T-cell (primary cell): Measurements from ENCODE around the gene ASPG. TPM values are rescaled to one million over a fixed set of nuclear protein-coding genes. Genes with fewer than 3 reads are reported as not detected.

Source experiments
- ATAC-seq, 4 experiments: fragments of 200-7000 bp in 3 of 4; fragments of 150-1000 bp in 1 of 4; cut with Tn5 transposase; replicated peaks in 1 of 4; 1 replicate in 3 of 4; 2 replicates in 1 of 4; pipeline ENCODE4 v1.10.0; 2021; ENCODE audit warnings: moderate library complexity in 3 of 4, mild to moderate bottlenecking in 2 of 4, moderate number of reproducible peaks in 1 of 4
- CTCF ChIA-PET, 2 donors: fragments of 300-600 bp; sonication (Branson Sonifier 250); formaldehyde crosslinking; loops; one replicate each; lab custom pipeline; 2022; ENCODE audit warnings: antibody characterized with exemption in 2 of 2; lab: Charles Lee
- POLR2A ChIA-PET, 2 donors: fragments of 300-600 bp; sonication (Branson Sonifier 250); formaldehyde crosslinking; loops; one replicate each; lab custom pipeline; 2022; ENCODE audit warnings: antibody characterized with exemption in 2 of 2; lab: Charles Lee
- DNase-seq, 35 experiments: peaks; one replicate each; pipeline versions ENCODE4 v3.0.0 to v3.0.0-alpha.2; 2013 to 2023
- H3K27ac ChIP-seq: one replicate; pipeline ENCODE4 v1.5.1; 2013; ENCODE audit warnings: low read length
- H3K27me3 ChIP-seq, 2 experiments: replicated peaks in 1 of 2; 1 replicate in 1 of 2; 2 replicates in 1 of 2; pipeline versions ENCODE4 v1.6.1 to v1.7.0; 2013; ENCODE audit warnings: low read length in 1 of 2, mixed read lengths in 1 of 2; ENCODE audit not compliant: control insufficient read depth in 2 of 2, insufficient read depth in 2 of 2; ENCODE audit errors: extremely low read depth in 1 of 2
- H3K36me3 ChIP-seq, 2 donors: 1 replicate in 1 of 2; 2 replicates in 1 of 2; pipeline versions ENCODE4 v1.6.1 to v1.7.0; 2013; ENCODE audit warnings: low read length in 1 of 2; ENCODE audit not compliant: control insufficient read depth in 2 of 2, insufficient read depth in 1 of 2; ENCODE audit errors: extremely low read depth in 1 of 2
- H3K4me1 ChIP-seq, 2 experiments: 1 replicate in 1 of 2; 2 replicates in 1 of 2; pipeline versions ENCODE4 v1.6.1 to v1.7.0; 2013; ENCODE audit warnings: low read length in 2 of 2, mixed read lengths in 1 of 2; ENCODE audit not compliant: insufficient read depth in 2 of 2, control insufficient read depth in 1 of 2; ENCODE audit errors: extremely low read depth in 1 of 2
- H3K4me3 ChIP-seq, 2 donors: 1 replicate in 1 of 2; 2 replicates in 1 of 2; pipeline versions ENCODE4 v1.5.1 to v1.7.0; 2013; ENCODE audit warnings: mild to moderate bottlenecking in 2 of 2, low read length in 1 of 2, moderate library complexity in 1 of 2; ENCODE audit not compliant: control insufficient read depth in 1 of 2; ENCODE audit errors: extremely low read depth in 1 of 2
- H3K9me3 ChIP-seq: 2 replicates; pipeline ENCODE4 v1.7.0; 2013
- H3K27ac Mint-ChIP-seq, 2 donors: one replicate each; pipeline ENCODE4 v1.8.0; 2020 to 2021; ENCODE audit warnings: mild to moderate bottlenecking in 2 of 2, mixed read lengths in 2 of 2
- H3K27me3 Mint-ChIP-seq, 2 donors: one replicate each; pipeline ENCODE4 v1.8.0; 2021 to 2022; ENCODE audit warnings: mixed read lengths in 2 of 2
- H3K36me3 Mint-ChIP-seq: one replicate; pipeline ENCODE4 v1.8.0; 2021; ENCODE audit warnings: mixed read lengths
- H3K4me1 Mint-ChIP-seq, 3 donors: one replicate each; pipeline ENCODE4 v1.8.0; 2020 to 2022; ENCODE audit warnings: mixed read lengths in 3 of 3, mild to moderate bottlenecking in 1 of 3
- H3K4me3 Mint-ChIP-seq, 3 donors: one replicate each; pipeline ENCODE4 v1.8.0; 2020 to 2022; ENCODE audit warnings: mild to moderate bottlenecking in 3 of 3, mixed read lengths in 3 of 3, moderate library complexity in 3 of 3
- H3K9me3 Mint-ChIP-seq, 3 donors: one replicate each; pipeline ENCODE4 v1.8.0; 2020 to 2022; ENCODE audit warnings: mixed read lengths in 3 of 3
- WGBS: methylation state at CpG from one replicate; pipeline ENCODE4 v1.1.5; 2013; ENCODE audit warnings: missing lambda C conversion rate; ENCODE audit not compliant: insufficient coverage; 5-methylcytosine and 5-hydroxymethylcytosine counted together
- total RNA-seq, 35 experiments: library from RNA in 6 of 35; stranded (reverse) in 6 of 35; fragments of 120-200 nt in 1 of 35; gene quantifications; one replicate each; pipeline versions ENCODE4 v1.2.1 to v1.2.4 and lab custom pipeline; 2013 to 2026

The ASPG gene
- total RNA-seq, 5 donors from 2014 or later (not counting 1 experiment from before 2014, with no cell fraction given): 0.26 to 0.57 (median 0.38) TPM; not detected in 2

- no peaks in the 10 kb centered on the region for H3K9me3 Mint-ChIP-seq
- peaks cover 0 to 6% of the 10 kb centered on the region in 2 donors for H3K27me3 Mint-ChIP-seq
- H3K4me1 Mint-ChIP-seq: peaks cover 3 to 7% (median 5%) of the 10 kb centered on the region in 3 donors
- Histone ChIP-seq H3K4me3 (no peak overlapping the region), H3K4me1 (peaks cover 0 to 7% of the 10 kb centered on the region in 2 experiments), H3K27ac (no peak overlapping the region), H3K27me3 (peaks cover 0 to 19% of the 10 kb centered on the region in 2 experiments), H3K9me3 (no peaks in the 10 kb centered on the region), H3K36me3 (no peaks in the 10 kb centered on the region)
- ChIA-PET POLR2A (no interaction called here), CTCF (no interaction called here)
- 82% methylated on average over 25 of the region's 31 CpGs for WGBS
- H3K4me3 Mint-ChIP-seq: no peak overlapping the region
- DNase-seq (no peak), ATAC-seq (no peak)
- H3K36me3 Mint-ChIP-seq: no peaks in the 10 kb centered on the region
- no peak overlapping the region for H3K27ac Mint-ChIP-seq
Observed at GRCh38 chr14:104095426-104096310, 10.2 kb downstream of the ASPG start.

DNA sequence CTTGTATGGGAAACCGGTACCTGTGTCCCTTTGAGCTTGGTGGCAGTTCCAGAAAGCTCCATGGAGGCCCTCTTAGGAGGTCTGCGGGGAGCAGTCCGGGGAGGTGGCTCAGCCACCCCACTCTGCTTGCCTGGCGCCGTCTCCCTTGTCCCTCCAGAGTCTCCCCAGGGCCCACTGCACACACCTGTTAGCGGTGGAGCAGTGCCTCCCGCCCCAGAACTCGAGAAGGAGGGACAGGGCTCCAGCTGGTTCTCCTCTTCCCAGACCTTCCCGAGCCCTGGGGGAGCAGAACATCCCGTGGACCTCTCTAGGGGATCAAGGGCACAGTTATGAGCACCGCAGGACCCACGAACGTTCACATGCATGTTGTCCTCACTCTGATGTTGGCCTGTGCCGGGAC is 10.8 kb downstream of the ASPG start:
- ChIA-PET POLR2A (no interaction called here), CTCF (no interaction called here)
- Histone ChIP-seq H3K27ac (no peak overlapping the region), H3K9me3 (no peaks in the 10 kb centered on the region), H3K27me3 (peaks cover 0 to 19% of the 10 kb centered on the region in 2 experiments), H3K4me1 (peaks cover 0 to 7% of the 10 kb centered on the region in 2 experiments), H3K4me3 (no peak overlapping the region), H3K36me3 (no peaks in the 10 kb centered on the region)
- H3K4me3 Mint-ChIP-seq: no peak overlapping the region
- no peak overlapping the region for H3K27ac Mint-ChIP-seq
- no peak for ATAC-seq
- WGBS: 79% methylated on average over 14 of the region's 14 CpGs
- DNase-seq: no peak
- H3K9me3 Mint-ChIP-seq: no peaks in the 10 kb centered on the region
- peaks cover 3 to 7% (median 5%) of the 10 kb centered on the region in 3 donors for H3K4me1 Mint-ChIP-seq
- peaks cover 0 to 6% of the 10 kb centered on the region in 2 donors for H3K27me3 Mint-ChIP-seq
- no peaks in the 10 kb centered on the region for H3K36me3 Mint-ChIP-seq

- DNase-seq: no peak
Observed at GRCh38 chr14:104096751-104097700, 11.5 kb downstream of the ASPG start.

GRCh38 chr14:104098272-104099095 is 13.0 kb downstream of the ASPG start:
- peaks cover 3 to 7% (median 5%) of the 10 kb centered on the region in 3 donors for H3K4me1 Mint-ChIP-seq
- H3K27me3 Mint-ChIP-seq: peaks cover 0 to 6% of the 10 kb centered on the region in 2 donors
- H3K9me3 Mint-ChIP-seq: no peaks in the 10 kb centered on the region
- POLR2A ChIA-PET: no interaction called here
- DNase-seq (no peak), ATAC-seq (no peak)
- no peaks in the 10 kb centered on the region for H3K36me3 Mint-ChIP-seq
- no peak overlapping the region for H3K27ac Mint-ChIP-seq
- Histone ChIP-seq H3K27me3 (peaks cover 0 to 21% of the 10 kb centered on the region in 2 experiments), H3K27ac (no peak overlapping the region), H3K9me3 (no peaks in the 10 kb centered on the region), H3K36me3 (no peaks in the 10 kb centered on the region), H3K4me1 (peaks cover 0 to 7% of the 10 kb centered on the region in 2 experiments), H3K4me3 (no peak overlapping the region)
- CTCF ChIA-PET: no interaction called here
- WGBS: 79% methylated on average over 23 of the region's 25 CpGs
- H3K4me3 Mint-ChIP-seq: no peak overlapping the region

More at GRCh38 chr14:104096751-104097700, 11.5 kb downstream of the ASPG start:
- no peak overlapping the region for H3K4me3 Mint-ChIP-seq
- no peaks in the 10 kb centered on the region for H3K9me3 Mint-ChIP-seq
- H3K4me1 Mint-ChIP-seq: peaks cover 3 to 7% (median 5%) of the 10 kb centered on the region in 3 donors
- no peak overlapping the region for H3K27ac ChIP-seq
- H3K27me3 Mint-ChIP-seq: peaks cover 0 to 6% of the 10 kb centered on the region in 2 donors
- H3K27ac Mint-ChIP-seq: no peak overlapping the region
- H3K27me3 ChIP-seq: peaks cover 0 to 21% of the 10 kb centered on the region in 2 experiments
- no peaks in the 10 kb centered on the region for H3K9me3 ChIP-seq
- H3K4me3 ChIP-seq: no peak overlapping the region
- peaks cover 0 to 7% of the 10 kb centered on the region in 2 experiments for H3K4me1 ChIP-seq
- no peaks in the 10 kb centered on the region for H3K36me3 Mint-ChIP-seq
- 76% methylated on average over 19 of the region's 25 CpGs for WGBS
- ChIA-PET POLR2A (no interaction called here), CTCF (interaction anchor here in 1 of 2 donors (0.6 kb wide), 2 partner anchors 78 to 252 kb away, joined by 3 to 4 read pairs; no protein-coding TSS in a partner anchor)
- ATAC-seq: no peak
- H3K36me3 ChIP-seq: no peaks in the 10 kb centered on the region

DNA sequence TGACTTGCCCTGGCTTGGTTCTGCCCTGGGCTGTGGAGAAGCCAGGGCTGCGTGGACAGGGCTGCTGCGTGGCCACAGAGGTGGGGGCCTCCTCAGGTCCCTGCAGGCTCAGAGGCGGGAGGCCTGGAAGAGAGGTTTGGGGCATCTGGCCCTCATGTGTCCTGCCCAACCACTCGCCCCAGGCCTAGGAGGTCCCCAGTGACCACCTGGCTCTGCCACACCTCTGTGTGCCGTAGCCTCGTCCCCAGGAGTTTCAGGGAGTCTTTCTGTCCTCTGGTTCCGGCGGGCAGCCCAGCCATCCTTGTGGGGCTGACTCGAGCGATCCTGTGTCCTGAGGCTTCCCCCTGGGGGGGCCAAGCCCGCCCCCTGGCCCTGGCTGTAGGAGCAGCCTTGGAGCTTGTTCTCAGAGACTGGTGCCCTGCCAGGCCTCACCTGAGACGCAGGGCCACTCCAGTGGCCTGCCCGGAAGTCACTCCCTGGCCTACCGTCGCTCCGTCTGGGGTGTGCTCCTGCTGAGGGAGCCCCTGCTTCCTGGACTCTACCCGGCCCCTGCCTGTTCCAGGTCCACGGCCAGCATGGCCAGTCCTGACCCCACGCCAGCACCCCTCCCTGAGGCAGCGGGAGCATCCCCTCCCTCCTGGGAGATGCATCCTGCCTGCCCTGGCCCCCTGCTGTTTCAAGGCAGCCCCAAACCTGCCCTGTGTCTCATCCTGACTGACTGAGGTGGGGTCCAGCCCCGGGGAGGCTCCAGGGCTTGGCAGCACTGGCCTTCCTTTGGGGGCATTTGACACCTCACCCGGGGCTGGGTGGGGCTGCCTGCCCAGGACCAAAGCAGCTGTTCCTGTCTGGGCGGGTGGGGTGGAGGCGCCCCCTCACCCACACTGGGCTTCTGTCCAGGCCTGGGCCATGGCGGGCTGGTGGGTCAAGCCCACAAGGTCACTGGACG is 13.9 kb downstream of the ASPG start:
- no peaks in the 10 kb centered on the region for H3K36me3 ChIP-seq
- Mint-ChIP-seq H3K9me3 (no peaks in the 10 kb centered on the region), H3K4me3 (no peak overlapping the region), H3K36me3 (no peaks in the 10 kb centered on the region), H3K27ac (no peak overlapping the region), H3K27me3 (peaks cover 0 to 5% of the 10 kb centered on the region in 2 donors), H3K4me1 (peaks cover 2 to 4% (median 3%) of the 10 kb centered on the region in 3 donors)
- no peaks in the 10 kb centered on the region for H3K9me3 ChIP-seq
- ATAC-seq (no peak), DNase-seq (no peak)
- 75% methylated on average over 23 of the region's 26 CpGs for WGBS
- POLR2A ChIA-PET: no interaction called here
- no peak overlapping the region for H3K4me3 ChIP-seq
- H3K27ac ChIP-seq: no peak overlapping the region
- CTCF ChIA-PET: no interaction called here
- peaks cover 0 to 16% of the 10 kb centered on the region in 2 experiments for H3K27me3 ChIP-seq
- peaks cover 0 to 5% of the 10 kb centered on the region in 2 experiments for H3K4me1 ChIP-seq
